ENCODE data around the gene LIN7B. TPM values are rescaled to one million over a fixed set of nuclear protein-coding genes. Genes with fewer than 3 reads are reported as not detected.

Gene LIN7B
- total and polyA plus RNA-seq, 9 of the 15 experiments (the other 6 are each of a cell fraction or from before 2014, with no cell fraction given): 0.89 to 15.7 (median 4.0) TPM

DNA sequence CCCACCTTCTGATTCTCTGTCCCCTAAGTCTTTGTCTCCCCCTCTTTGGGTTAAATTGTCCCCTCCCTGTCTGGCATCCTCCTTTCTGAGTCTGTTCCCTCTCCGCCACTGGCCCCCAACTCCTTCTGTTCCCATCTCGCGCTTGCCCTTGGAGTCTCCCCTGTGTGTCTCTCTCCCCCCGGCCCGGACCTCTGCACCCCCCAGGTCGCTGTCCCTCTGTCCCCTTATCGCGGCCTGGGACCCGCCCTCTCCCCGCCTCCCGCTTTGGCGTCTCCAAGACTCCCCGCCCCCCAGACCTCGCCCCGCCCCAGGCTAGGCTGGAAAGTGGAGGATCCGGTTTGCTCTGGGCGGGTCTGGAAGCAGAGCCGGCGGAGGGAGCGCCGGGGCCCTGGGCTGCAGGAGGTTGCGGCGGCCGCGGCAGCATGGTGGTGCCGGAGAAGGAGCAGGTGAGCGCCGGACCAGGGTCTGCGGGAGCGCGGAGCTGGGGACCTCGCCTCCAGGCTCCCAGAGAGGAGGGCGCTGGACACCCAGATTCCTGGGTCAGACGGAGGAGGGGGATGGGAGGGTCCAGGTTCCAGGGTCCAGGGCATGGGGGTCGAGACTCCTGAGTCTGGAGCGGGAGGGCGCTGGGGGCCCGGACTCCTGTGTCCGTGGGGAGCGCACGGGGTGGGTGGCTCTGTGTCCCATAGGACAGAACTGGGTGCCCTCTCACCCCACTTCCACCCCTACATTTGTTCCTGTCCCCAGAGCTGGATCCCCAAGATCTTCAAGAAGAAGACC, 43.5 kb downstream of the LIN7B start, which contains the start of gene TRPM4 (continued):
- TF ChIP-seq, protein P1, sequence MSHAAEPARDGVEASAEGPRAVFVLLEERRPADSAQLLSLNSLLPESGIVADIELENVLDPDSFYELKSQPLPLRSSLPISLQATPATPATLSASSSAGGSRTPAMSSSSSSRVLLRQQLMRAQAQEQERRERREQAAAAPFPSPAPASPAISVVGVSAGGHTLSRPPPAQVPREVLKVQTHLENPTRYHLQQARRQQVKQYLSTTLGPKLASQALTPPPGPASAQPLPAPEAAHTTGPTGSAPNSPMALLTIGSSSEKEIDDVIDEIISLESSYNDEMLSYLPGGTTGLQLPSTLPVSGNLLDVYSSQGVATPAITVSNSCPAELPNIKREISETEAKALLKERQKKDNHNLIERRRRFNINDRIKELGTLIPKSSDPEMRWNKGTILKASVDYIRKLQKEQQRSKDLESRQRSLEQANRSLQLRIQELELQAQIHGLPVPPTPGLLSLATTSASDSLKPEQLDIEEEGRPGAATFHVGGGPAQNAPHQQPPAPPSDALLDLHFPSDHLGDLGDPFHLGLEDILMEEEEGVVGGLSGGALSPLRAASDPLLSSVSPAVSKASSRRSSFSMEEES (CRISPR knock-in tag; IDR thresholded peaks at IDR 0.05): no peak
- no peak for TF ChIP-seq ZNF197 (CRISPR knock-in tag; IDR thresholded peaks at IDR 0.05; ENCODE audit: low read depth)
- TF ChIP-seq, protein P2, sequence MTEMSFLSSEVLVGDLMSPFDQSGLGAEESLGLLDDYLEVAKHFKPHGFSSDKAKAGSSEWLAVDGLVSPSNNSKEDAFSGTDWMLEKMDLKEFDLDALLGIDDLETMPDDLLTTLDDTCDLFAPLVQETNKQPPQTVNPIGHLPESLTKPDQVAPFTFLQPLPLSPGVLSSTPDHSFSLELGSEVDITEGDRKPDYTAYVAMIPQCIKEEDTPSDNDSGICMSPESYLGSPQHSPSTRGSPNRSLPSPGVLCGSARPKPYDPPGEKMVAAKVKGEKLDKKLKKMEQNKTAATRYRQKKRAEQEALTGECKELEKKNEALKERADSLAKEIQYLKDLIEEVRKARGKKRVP (CRISPR knock-in tag; IDR thresholded peaks at IDR 0.05): no peak; the same call in 1 of the 2 replicates
- TF ChIP-seq CBFB (CRISPR knock-in tag; IDR thresholded peaks at IDR 0.05): 0 out of 2 replicates have a peak, but pooled peaks have one; percentile 20
- TF ChIP-seq, protein P3, sequence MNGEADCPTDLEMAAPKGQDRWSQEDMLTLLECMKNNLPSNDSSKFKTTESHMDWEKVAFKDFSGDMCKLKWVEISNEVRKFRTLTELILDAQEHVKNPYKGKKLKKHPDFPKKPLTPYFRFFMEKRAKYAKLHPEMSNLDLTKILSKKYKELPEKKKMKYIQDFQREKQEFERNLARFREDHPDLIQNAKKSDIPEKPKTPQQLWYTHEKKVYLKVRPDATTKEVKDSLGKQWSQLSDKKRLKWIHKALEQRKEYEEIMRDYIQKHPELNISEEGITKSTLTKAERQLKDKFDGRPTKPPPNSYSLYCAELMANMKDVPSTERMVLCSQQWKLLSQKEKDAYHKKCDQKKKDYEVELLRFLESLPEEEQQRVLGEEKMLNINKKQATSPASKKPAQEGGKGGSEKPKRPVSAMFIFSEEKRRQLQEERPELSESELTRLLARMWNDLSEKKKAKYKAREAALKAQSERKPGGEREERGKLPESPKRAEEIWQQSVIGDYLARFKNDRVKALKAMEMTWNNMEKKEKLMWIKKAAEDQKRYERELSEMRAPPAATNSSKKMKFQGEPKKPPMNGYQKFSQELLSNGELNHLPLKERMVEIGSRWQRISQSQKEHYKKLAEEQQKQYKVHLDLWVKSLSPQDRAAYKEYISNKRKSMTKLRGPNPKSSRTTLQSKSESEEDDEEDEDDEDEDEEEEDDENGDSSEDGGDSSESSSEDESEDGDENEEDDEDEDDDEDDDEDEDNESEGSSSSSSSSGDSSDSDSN (IDR thresholded peaks at IDR 0.05; ENCODE audit: borderline replicate concordance in 1 of 2, low read depth in 2 of 2, low read length in 2 of 2): peak; percentile 97 to 99; a peak in 3 of 4 replicates
- TF ChIP-seq, protein P4, sequence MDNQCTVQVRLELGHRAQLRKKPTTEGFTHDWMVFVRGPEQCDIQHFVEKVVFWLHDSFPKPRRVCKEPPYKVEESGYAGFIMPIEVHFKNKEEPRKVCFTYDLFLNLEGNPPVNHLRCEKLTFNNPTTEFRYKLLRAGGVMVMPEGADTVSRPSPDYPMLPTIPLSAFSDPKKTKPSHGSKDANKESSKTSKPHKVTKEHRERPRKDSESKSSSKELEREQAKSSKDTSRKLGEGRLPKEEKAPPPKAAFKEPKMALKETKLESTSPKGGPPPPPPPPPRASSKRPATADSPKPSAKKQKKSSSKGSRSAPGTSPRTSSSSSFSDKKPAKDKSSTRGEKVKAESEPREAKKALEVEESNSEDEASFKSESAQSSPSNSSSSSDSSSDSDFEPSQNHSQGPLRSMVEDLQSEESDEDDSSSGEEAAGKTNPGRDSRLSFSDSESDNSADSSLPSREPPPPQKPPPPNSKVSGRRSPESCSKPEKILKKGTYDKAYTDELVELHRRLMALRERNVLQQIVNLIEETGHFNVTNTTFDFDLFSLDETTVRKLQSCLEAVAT (IDR thresholded peaks at IDR 0.05): peak; percentile 50 to 73
- peak; percentile 88; the same call in 1 of the 2 replicates for TF ChIP-seq ZBTB7A (IDR thresholded peaks at IDR 0.05; ENCODE audit: borderline replicate concordance, control insufficient read depth, low read depth, low read length)
- TF ChIP-seq ZNF146 (CRISPR knock-in tag; IDR thresholded peaks at IDR 0.05; ENCODE audit: unreplicated experiment): no peak
- TF ChIP-seq GATAD2A (IDR thresholded peaks at IDR 0.05): no peak
- TF ChIP-seq ZNF76 (CRISPR knock-in tag; IDR thresholded peaks at IDR 0.05; ENCODE audit: borderline replicate concordance): 0 out of 2 replicates have a peak, but pooled peaks have one; percentile 26
- TF ChIP-seq CBX8 (IDR thresholded peaks at IDR 0.05; ENCODE audit: borderline replicate concordance, extremely low read depth, low read depth, low read length, poor library complexity, severe bottlenecking): no peak
- TF ChIP-seq MYC (IDR thresholded peaks at IDR 0.05; ENCODE audit: low read depth, low read length): peak; percentile 52
- TF ChIP-seq MYC (CRISPR knock-in tag; IDR thresholded peaks at IDR 0.05; ENCODE audit: borderline replicate concordance, low read depth): no peak
- no peak for TF ChIP-seq NFE2 (IDR thresholded peaks at IDR 0.05; ENCODE audit: low read depth)
- no peak for TF ChIP-seq ZNF239 (CRISPR knock-in tag; IDR thresholded peaks at IDR 0.05)
- TF ChIP-seq BDP1 (IDR thresholded peaks at IDR 0.05; ENCODE audit: insufficient read depth, insufficient read length): no peak
- no peak for TF ChIP-seq ETS2 (tag; IDR thresholded peaks at IDR 0.05; ENCODE audit: borderline replicate concordance, poor library complexity, severe bottlenecking)
- no peak for TF ChIP-seq ZNF316 (IDR thresholded peaks at IDR 0.05)
- TF ChIP-seq CHD2 (IDR thresholded peaks at IDR 0.05; ENCODE audit: low read depth, low read length): no peak
- TF ChIP-seq BRCA1 (IDR thresholded peaks at IDR 0.05): no peak
- TF ChIP-seq BRCA1 (CRISPR knock-in tag; IDR thresholded peaks at IDR 0.05): peak; percentile 58; the same call in 1 of the 2 replicates
- TF ChIP-seq POLR2G (IDR thresholded peaks at IDR 0.05; ENCODE audit: low read depth, low read length): peak; percentile 98
